Endothelial cell of umbilical vein (primary cell): Measurements from ENCODE around the gene MISP3. TPM values are rescaled to one million over a fixed set of nuclear protein-coding genes. Genes with fewer than 3 reads are reported as not detected.

Experiments
- BruUV-seq: library from RNA; stranded (reverse); fragments of 400-500 nt; replicated peaks from 2 replicates; lab custom pipeline; 2021; lab: Mats Ljungman, UMichigan
- CTCF ChIA-PET: fragments of 300-600, 350-600 bp; sonication (Branson Sonifier 250); formaldehyde crosslinking; loops from one replicate; lab custom pipeline; 2021; ENCODE audit warnings: antibody characterized with exemption, inconsistent platforms; lab: Charles Lee
- POLR2A ChIA-PET: fragments of 300-600, 350-600 bp; sonication (Branson Sonifier 250); formaldehyde crosslinking; loops from one replicate; lab custom pipeline; 2021; ENCODE audit warnings: antibody characterized with exemption, inconsistent platforms; lab: Charles Lee
- DNase-seq: peaks from one replicate; pipeline ENCODE4 v3.0.0-alpha.2; 2011; ENCODE audit warnings: low read depth, low spot score
- FAIRE-seq: peaks from 2 replicates; lab custom pipeline; 2011; peaks lifted over from hg19 to GRCh38; lab: Jason Lieb, UNC
- H2AFZ ChIP-seq: 2 replicates; pipeline ENCODE4 v1.6.0; 2012; ENCODE audit warnings: low read depth, low read length, control low read depth, inconsistent platforms
- H3K27ac ChIP-seq: 2 replicates; pipeline ENCODE4 v1.5.1; 2011; ENCODE audit warnings: low read depth, mild to moderate bottlenecking, control low read depth, low read length, moderate library complexity; ENCODE audit not compliant: insufficient read depth
- H3K27me3 ChIP-seq, 2 experiments: 2 replicates each; pipeline versions ENCODE4 v1.6.0 to v1.6.1; 2011; ENCODE audit warnings: low read length in 2 of 2, mixed read lengths in 1 of 2; ENCODE audit not compliant: control insufficient read depth in 2 of 2, insufficient read depth in 2 of 2
- H3K36me3 ChIP-seq, 2 experiments: 2 replicates in 1 of 2; 3 replicates in 1 of 2; pipeline ENCODE4 v1.5.1; 2011; ENCODE audit warnings: low read length in 2 of 2, mild to moderate bottlenecking in 1 of 2, moderate library complexity in 1 of 2; ENCODE audit not compliant: control insufficient read depth in 2 of 2, insufficient read depth in 2 of 2; ENCODE audit errors: extremely low read depth in 1 of 2
- H3K4me1 ChIP-seq: 3 replicates; pipeline ENCODE4 v1.5.1; 2011; ENCODE audit warnings: mild to moderate bottlenecking, low read length; ENCODE audit not compliant: control insufficient read depth, insufficient read depth; ENCODE audit errors: extremely low read depth
- H3K4me2 ChIP-seq: 2 replicates; pipeline ENCODE4 v1.6.1; 2011; ENCODE audit warnings: low read length, control low read depth, mixed read lengths; ENCODE audit not compliant: insufficient read depth
- H3K4me3 ChIP-seq, 3 experiments: fragments of 200-600 bp in 1 of 3; sonication (generic), shearing (Covaris generic) in 1 of 3; replicated peaks in 1 of 3; 2 replicates each; pipeline ENCODE4 v1.5.1; 2011 to 2016; ENCODE audit warnings: control low read depth in 3 of 3, low read length in 3 of 3, mild to moderate bottlenecking in 2 of 3, inconsistent platforms in 1 of 3, low read depth in 1 of 3, moderate library complexity in 1 of 3; ENCODE audit not compliant: insufficient read depth in 1 of 3
- H3K79me2 ChIP-seq: 2 replicates; pipeline ENCODE4 v1.6.0; 2012; ENCODE audit warnings: low read length, inconsistent platforms; ENCODE audit not compliant: control insufficient read depth, insufficient read depth
- H3K9ac ChIP-seq: replicated peaks from 2 replicates; pipeline ENCODE3; 2011; ENCODE audit warnings: low read length, control low read depth; ENCODE audit not compliant: insufficient read depth; ENCODE audit errors: extremely low read depth
- H3K9me1 ChIP-seq: replicated peaks from 3 replicates; pipeline ENCODE4 v1.6.0; 2011; ENCODE audit warnings: mild to moderate bottlenecking, low read length; ENCODE audit not compliant: control insufficient read depth, insufficient read depth; ENCODE audit errors: extremely low read depth
- H3K9me3 ChIP-seq: replicated peaks from 2 replicates; pipeline ENCODE4 v1.5.1; 2012; ENCODE audit warnings: low read length, inconsistent platforms; ENCODE audit not compliant: control insufficient read depth, insufficient read depth
- H4K20me1 ChIP-seq: replicated peaks from 2 replicates; pipeline ENCODE3; 2011; ENCODE audit warnings: mild to moderate bottlenecking, low read length; ENCODE audit not compliant: control insufficient read depth, insufficient read depth; ENCODE audit errors: extremely low read depth
- EZH2 ChIP-seq: IDR thresholded peaks from 2 replicates; pipeline ENCODE4 v1.6.1; 2012; ENCODE audit warnings: borderline replicate concordance, low read depth, mild to moderate bottlenecking, moderate library complexity, low read length, inconsistent platforms; ENCODE audit not compliant: severe bottlenecking
- FOS ChIP-seq: IDR thresholded peaks from 2 replicates; pipeline ENCODE4 v1.6.1; 2011; ENCODE audit warnings: mild to moderate bottlenecking, low read length, moderate library complexity, borderline replicate concordance; ENCODE audit not compliant: insufficient read depth
- GATA2 ChIP-seq: IDR thresholded peaks from 2 replicates; pipeline ENCODE4 v1.7.0; 2011; ENCODE audit warnings: low read depth, mild to moderate bottlenecking, moderate library complexity, mixed read lengths, low read length; ENCODE audit not compliant: insufficient read length, insufficient read depth
- JUN ChIP-seq: IDR thresholded peaks from 2 replicates; pipeline ENCODE4 v1.6.1; 2011; ENCODE audit warnings: borderline replicate concordance, low read depth; ENCODE audit not compliant: insufficient read length, insufficient read depth
- MYC ChIP-seq: IDR thresholded peaks from one replicate; pipeline ENCODE4 v1.6.1; 2011; ENCODE audit warnings: mild to moderate bottlenecking, low read depth, low read length
- POLR2A ChIP-seq: IDR thresholded peaks from 2 replicates; pipeline ENCODE4 v1.6.1; 2012; ENCODE audit warnings: low read depth, mild to moderate bottlenecking, control low read depth, low read length
- POLR2AphosphoS5 ChIP-seq: IDR thresholded peaks from 2 replicates; pipeline ENCODE4 v1.6.1; 2012; ENCODE audit warnings: low read depth, mild to moderate bottlenecking, control low read depth, low read length, moderate library complexity; ENCODE audit not compliant: insufficient read depth
- dilution Hi-C: fragments of 300-500 bp; cut with MboI; formaldehyde crosslinking; loops from one replicate; pipeline ENCODE4 v1.15.0; 2019; ENCODE audit warnings: low sequenced_read_pairs; ENCODE audit not compliant: extremely low pct_ligation_motif_present
- intact Hi-C: fragments of 100-400 bp; cut with micrococcal nuclease; formaldehyde crosslinking; loops from one replicate; pipeline ENCODE4 v1.10.0; 2022
- polyA plus RNA-seq, 4 experiments: library from polyadenylated mRNA; depleted of rRNA in 3 of 4; stranded (reverse) in 3 of 4; unstranded in 1 of 4; fragments of >200 nt; gene quantifications; 2 replicates each; pipeline versions ENCODE4 v1.2.1 to v1.2.3, GENCODE V29; 2011 to 2012; ENCODE audit warnings: missing spikeins in 1 of 4
- total RNA-seq: library from RNA; stranded (reverse); gene quantifications from 2 replicates; pipeline ENCODE4 v1.2.3, GENCODE V29; 2021
- TF ChIP-seq, protein P1 (sequence below), 2 donors: IDR thresholded peaks; 1 replicate in 1 of 2; 2 replicates in 1 of 2; pipeline ENCODE4 v1.5.1; 2011; ENCODE audit warnings: low read length in 2 of 2, mild to moderate bottlenecking in 2 of 2, moderate library complexity in 2 of 2, control low read depth in 1 of 2, inconsistent platforms in 1 of 2, low read depth in 1 of 2; ENCODE audit not compliant: insufficient read depth in 1 of 2; ENCODE audit errors: extremely low read depth in 1 of 2
- TF ChIP-seq, protein P2 (sequence below): IDR thresholded peaks from 2 replicates; pipeline ENCODE4 v1.6.1; 2011; ENCODE audit not compliant: insufficient read depth, insufficient read length

Gene MISP3
- total and polyA plus RNA-seq, 2 donors (not counting 3 experiments of a cell fraction or from before 2014, with no cell fraction given): 0.26 to 0.31 TPM

DNA sequence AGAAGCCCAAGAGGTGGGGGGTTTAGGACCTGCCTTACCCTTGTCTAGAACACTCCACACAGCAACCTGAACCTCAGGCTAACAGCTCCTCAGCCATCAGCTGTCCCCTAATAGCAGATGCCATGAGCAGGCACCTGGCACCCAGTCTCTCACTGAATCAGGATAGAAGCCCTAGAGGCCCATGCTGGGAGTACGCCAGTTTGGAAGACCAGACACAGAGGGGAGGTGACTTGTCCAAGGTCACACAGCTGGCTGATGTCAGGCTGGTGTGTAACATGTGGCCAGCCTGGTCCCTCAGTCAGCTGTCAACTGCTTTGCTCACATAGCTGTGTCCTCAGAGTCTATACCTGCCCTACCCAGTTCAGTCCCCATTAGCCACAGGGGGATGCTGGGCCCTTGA is 30.7 kb downstream of the MISP3 start:
- Histone ChIP-seq H3K27me3 (no peaks in the 10 kb centered on the region), H3K79me2 (no peaks in the 10 kb centered on the region), H4K20me1 (no peaks in the 10 kb centered on the region), H2AFZ (no peak overlapping the region), H3K4me2 (no peak overlapping the region), H3K9me3 (no peaks in the 10 kb centered on the region), H3K9ac (no peak overlapping the region), H3K4me3 (no peak overlapping the region), H3K27ac (no peak overlapping the region), H3K9me1 (no peaks in the 10 kb centered on the region), H3K36me3 (peaks cover 0 to 20% of the 10 kb centered on the region in 2 experiments), H3K4me1 (peaks cover 4% of the 10 kb centered on the region)
- FAIRE-seq (no peak), DNase-seq (no peak)
- BruUV-seq: no TSS peak
- ChIA-PET POLR2A (no interaction called here), CTCF (interaction anchor here (1.1 to 1.7 kb wide), 2 partner anchors 13 to 22 kb away, joined by 3 to 5 read pairs; no protein-coding TSS in a partner anchor)
- dilution Hi-C loops (no loop called here), intact Hi-C loops (no loop called here)
- TF ChIP-seq POLR2AphosphoS5: no peak

- Histone ChIP-seq H3K79me2 (no peaks in the 10 kb centered on the region), H3K4me1 (peaks cover 4% of the 10 kb centered on the region), H3K4me2 (no peak overlapping the region), H3K9me1 (no peaks in the 10 kb centered on the region), H3K36me3 (peaks cover 0 to 18% of the 10 kb centered on the region in 2 experiments), H2AFZ (no peak overlapping the region), H3K4me3 (no peak overlapping the region), H3K27ac (no peak overlapping the region), H4K20me1 (no peaks in the 10 kb centered on the region), H3K9me3 (no peaks in the 10 kb centered on the region), H3K9ac (no peak overlapping the region), H3K27me3 (no peaks in the 10 kb centered on the region)
- DNase-seq (no peak), FAIRE-seq (no peak)
- BruUV-seq: no TSS peak
- TF ChIP-seq, protein P1, sequence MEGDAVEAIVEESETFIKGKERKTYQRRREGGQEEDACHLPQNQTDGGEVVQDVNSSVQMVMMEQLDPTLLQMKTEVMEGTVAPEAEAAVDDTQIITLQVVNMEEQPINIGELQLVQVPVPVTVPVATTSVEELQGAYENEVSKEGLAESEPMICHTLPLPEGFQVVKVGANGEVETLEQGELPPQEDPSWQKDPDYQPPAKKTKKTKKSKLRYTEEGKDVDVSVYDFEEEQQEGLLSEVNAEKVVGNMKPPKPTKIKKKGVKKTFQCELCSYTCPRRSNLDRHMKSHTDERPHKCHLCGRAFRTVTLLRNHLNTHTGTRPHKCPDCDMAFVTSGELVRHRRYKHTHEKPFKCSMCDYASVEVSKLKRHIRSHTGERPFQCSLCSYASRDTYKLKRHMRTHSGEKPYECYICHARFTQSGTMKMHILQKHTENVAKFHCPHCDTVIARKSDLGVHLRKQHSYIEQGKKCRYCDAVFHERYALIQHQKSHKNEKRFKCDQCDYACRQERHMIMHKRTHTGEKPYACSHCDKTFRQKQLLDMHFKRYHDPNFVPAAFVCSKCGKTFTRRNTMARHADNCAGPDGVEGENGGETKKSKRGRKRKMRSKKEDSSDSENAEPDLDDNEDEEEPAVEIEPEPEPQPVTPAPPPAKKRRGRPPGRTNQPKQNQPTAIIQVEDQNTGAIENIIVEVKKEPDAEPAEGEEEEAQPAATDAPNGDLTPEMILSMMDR (IDR thresholded peaks at IDR 0.05; ENCODE audit: extremely low read depth in 1 of 2, insufficient read depth in 1 of 2, low read depth in 1 of 2, low read length in 2 of 2): no peak
- no peak for TF ChIP-seq POLR2AphosphoS5
- TF ChIP-seq EZH2: no peak
- TF ChIP-seq GATA2: no peak
- no peak for TF ChIP-seq MYC
- no peak for TF ChIP-seq POLR2A
- TF ChIP-seq FOS: no peak
- TF ChIP-seq, protein P2, sequence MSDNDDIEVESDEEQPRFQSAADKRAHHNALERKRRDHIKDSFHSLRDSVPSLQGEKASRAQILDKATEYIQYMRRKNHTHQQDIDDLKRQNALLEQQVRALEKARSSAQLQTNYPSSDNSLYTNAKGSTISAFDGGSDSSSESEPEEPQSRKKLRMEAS: no peak
- no peak for TF ChIP-seq JUN
- dilution Hi-C loops (no loop called here), intact Hi-C loops (no loop called here)
- POLR2A ChIA-PET: no interaction called here
- CTCF ChIA-PET: no interaction called here
Measured at GRCh38 chr19:14105680-14106079, 33.1 kb downstream of the MISP3 start.
